Right atrium auricular region (tissue), 2 donors: Measurements from ENCODE around the gene FAM3A. TPM values are rescaled to one million over a fixed set of nuclear protein-coding genes. Genes with fewer than 3 reads are reported as not detected.

Experiments
- DNase-seq: peaks from one replicate; pipeline ENCODE4 v3.0.0-alpha.2; 2019; ENCODE audit warnings: low spot score
- H3K27ac ChIP-seq, 2 donors: fragments of 200-600 bp; sonication (generic); 1 replicate in 1 of 2; 2 replicates in 1 of 2; pipeline ENCODE4 v1.5.1; 2016 to 2019
- H3K27me3 ChIP-seq, 2 donors: fragments of 200-600 bp; sonication (generic); one replicate each; pipeline versions ENCODE4 v1.5.1 to v1.6.0; 2017 to 2019
- H3K36me3 ChIP-seq: fragments of 200-600 bp; sonication (generic); one replicate; pipeline ENCODE4 v1.5.1; 2016
- H3K4me1 ChIP-seq, 2 donors: fragments of 200-600 bp; sonication (generic); one replicate each; pipeline versions ENCODE4 v1.5.1 to v1.6.0; 2017 to 2019
- H3K4me3 ChIP-seq, 2 donors: fragments of 200-600 bp; sonication (generic); 1 replicate in 1 of 2; 2 replicates in 1 of 2; pipeline ENCODE4 v1.5.1; 2017 to 2019; ENCODE audit warnings: mild to moderate bottlenecking in 1 of 2, moderate library complexity in 1 of 2
- H3K9me3 ChIP-seq, 2 donors: fragments of 200-600 bp; sonication (generic); one replicate each; pipeline ENCODE4 v1.5.1; 2019
- CTCF ChIP-seq, 2 donors: fragments of 200-600 bp; sonication (generic); IDR thresholded peaks; one replicate each; pipeline ENCODE4 v1.5.1; 2019; ENCODE audit warnings: antibody characterized with exemption in 2 of 2
- total RNA-seq, 2 donors: library from RNA; depleted of rRNA; stranded (reverse); fragments of >200 nt; gene quantifications; one replicate each; pipeline ENCODE4 v1.1.0, GENCODE V29; 2016

FAM3A gene
- total RNA-seq, 2 donors from 2014 or later = 47.1 to 61.2 TPM

DNA sequence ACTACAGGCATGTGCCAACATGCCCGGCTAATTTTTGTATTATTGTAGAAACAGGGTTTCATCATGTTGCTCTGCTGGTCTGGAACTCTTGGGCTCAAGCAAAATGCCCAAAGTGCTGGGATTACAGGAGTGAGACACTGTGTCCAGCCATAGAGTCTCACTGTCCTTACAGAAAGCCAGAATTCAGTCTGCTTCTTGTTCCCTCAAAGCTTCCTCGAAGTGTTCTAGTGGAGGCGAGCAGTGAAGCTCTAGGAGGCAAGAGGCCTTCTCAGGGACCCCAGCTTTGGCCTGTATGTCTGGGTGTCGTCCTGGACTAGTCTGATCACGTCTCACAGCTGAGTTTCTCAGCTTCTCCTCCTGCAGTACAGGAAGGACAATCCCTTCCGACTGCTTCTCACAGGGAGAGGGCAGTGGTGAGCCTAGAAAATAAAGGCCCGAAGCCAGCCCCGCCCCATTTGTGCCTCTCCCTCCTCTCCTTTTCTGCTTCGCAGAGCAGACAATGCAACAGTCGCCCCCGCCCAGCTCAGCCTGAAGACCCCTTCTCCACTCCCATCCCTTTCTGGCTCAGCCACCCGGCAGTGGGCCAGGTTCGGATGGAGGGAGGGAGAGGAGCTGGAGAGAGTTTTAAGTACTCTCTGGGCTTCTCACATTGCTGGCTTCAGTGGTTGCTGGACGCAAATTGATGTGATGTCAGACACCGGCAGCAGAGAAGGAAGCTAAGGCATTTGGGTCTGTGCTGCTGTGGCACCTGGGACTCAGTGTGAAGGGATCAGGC is 11.1 kb upstream of the FAM3A start:
- H3K9me3 ChIP-seq = no peaks in the 10 kb centered on the region
- H3K4me1 ChIP-seq = peaks cover 0 to 10% of the 10 kb centered on the region in 2 donors
- peak overlapping the region; percentile 69 to 78 for H3K27ac ChIP-seq
- no peaks in the 10 kb centered on the region for H3K27me3 ChIP-seq
- peak; percentile 88 for DNase-seq
- peak; percentile 30 to 63 for TF ChIP-seq CTCF (IDR thresholded peaks at IDR 0.05)
- H3K36me3 ChIP-seq = no peaks in the 10 kb centered on the region
- peak overlapping the region in 1 of 2 donors; percentile 35 for H3K4me3 ChIP-seq

DNA sequence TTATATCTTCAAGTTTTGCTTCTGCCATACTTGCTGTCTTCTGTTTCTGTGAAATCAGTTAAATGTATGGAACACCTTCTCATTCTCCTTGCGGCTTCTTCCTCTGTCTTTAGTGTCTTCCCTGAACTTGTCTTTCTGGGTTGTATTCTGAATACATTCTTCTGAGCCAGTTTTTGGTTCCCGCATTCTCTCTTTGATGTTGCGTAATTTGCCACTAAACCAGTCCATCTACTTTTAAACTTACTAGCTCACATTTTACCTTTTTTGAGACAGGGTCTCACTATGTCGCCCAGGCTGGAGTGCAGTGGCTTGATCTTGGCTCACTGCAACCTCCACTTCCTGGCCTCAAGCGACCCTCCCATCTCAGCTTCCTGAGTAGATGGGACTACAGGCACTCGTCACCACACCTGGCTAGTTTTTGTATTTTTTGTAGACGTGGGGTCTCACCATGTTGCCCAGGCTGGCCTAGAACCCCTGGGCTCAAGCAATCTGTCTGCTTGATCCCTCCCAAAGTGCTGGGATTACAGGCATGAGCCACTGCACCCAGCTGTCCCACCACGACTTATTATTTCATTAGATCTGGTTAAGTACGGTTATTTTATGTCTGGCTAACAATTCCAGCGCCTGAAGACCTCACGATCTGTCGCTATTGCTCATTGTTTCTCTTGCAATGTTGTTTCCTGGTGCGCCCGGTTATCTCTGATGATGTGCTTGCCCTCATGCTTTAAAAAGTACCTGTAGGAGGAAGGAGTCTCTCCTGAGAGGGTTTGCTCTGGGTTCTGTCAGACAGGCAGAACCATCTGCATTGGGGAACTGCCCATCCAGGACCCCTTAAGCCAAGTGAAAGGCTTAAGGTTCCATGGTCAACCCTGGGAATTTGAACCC is 9.8 kb upstream of the FAM3A start:
- Histone ChIP-seq H3K27me3 (no peaks in the 10 kb centered on the region), H3K9me3 (no peaks in the 10 kb centered on the region), H3K4me3 (no peak overlapping the region), H3K4me1 (peaks cover 0 to 10% of the 10 kb centered on the region in 2 donors), H3K36me3 (no peaks in the 10 kb centered on the region), H3K27ac (no peak overlapping the region)
- no peak for DNase-seq
- no peak for TF ChIP-seq CTCF (IDR thresholded peaks at IDR 0.05)

- Histone ChIP-seq H3K9me3 (no peaks in the 10 kb centered on the region), H3K27me3 (no peaks in the 10 kb centered on the region), H3K4me1 (peaks cover 0 to 7% of the 10 kb centered on the region in 2 donors), H3K36me3 (no peaks in the 10 kb centered on the region), H3K27ac (no peak overlapping the region), H3K4me3 (no peak overlapping the region)
- DNase-seq = no peak
- TF ChIP-seq CTCF (IDR thresholded peaks at IDR 0.05) = no peak
Measured at GRCh38 chrX:154519389-154519788, 3.4 kb upstream of the FAM3A start.

DNA sequence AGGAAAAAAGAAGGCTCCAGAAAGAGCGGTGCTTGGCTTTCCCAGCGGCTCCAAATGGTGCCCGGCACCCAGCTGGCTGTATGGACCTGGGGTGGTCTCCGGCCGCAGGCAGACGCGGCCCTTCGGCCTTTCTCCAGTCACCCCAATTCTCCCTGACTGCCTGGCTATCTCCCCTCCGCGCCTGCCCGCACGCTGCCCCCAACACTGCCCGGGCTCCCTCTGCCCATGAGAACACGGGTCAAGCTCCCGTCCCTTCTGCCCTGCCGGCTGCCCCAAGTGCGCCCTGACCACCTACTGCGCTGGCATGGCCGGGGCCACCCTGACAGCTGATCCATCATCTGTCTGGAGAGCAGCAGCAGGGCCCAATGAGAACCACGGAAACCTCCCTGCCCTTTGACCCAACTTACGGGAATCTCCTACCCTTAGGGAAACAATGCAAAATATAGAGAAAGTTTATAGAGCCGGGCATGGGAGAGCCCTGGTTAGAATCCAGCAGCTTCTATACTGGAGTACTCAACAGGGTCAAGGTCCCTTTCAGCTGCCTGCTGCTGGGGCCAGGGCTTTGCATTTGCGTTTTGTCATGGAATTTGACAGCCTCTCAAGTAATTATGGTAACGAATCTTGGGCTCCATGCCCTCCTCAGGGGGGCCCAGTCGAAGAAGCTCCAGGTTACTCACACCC is 1.2 kb upstream of the FAM3A start:
- H3K36me3 ChIP-seq = no peaks in the 10 kb centered on the region
- peaks cover 0 to 7% of the 10 kb centered on the region in 2 donors for H3K4me1 ChIP-seq
- no peak for TF ChIP-seq CTCF (IDR thresholded peaks at IDR 0.05)
- no peaks in the 10 kb centered on the region for H3K27me3 ChIP-seq
- H3K27ac ChIP-seq = peak overlapping the region; percentile 90 to 94
- H3K9me3 ChIP-seq = no peaks in the 10 kb centered on the region
- H3K4me3 ChIP-seq = peak overlapping the region in 1 of 2 donors; percentile 66
- DNase-seq = no peak

DNA sequence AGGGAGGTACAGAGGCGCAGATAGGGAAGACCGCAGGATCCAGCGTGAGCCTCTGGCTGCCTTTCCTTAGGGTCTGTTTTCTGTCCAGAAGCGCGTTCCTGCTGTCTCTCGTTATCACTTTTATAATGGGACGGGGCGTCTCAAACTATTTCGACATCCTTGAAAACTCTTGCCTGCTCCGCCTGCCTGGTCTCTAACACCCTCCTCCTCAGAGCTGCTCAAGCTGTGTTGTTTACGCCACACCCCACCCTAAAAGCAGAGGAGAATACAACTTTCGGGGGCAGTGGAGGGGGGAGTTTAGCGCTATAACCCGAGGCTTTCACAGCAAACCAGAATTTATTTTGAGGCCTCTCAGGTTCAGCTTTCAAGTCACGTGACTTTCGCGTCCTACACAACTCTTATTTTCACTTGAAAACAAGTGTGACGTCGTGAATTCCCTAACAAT is 646 bp upstream of the FAM3A start:
- peak overlapping the region; percentile 22 to 66 for H3K4me3 ChIP-seq
- H3K27ac ChIP-seq = peak overlapping the region; percentile 90 to 94
- no peak for TF ChIP-seq CTCF (IDR thresholded peaks at IDR 0.05)
- H3K4me1 ChIP-seq = peaks cover 0 to 7% of the 10 kb centered on the region in 2 donors
- no peaks in the 10 kb centered on the region for H3K9me3 ChIP-seq
- H3K36me3 ChIP-seq = no peaks in the 10 kb centered on the region
- no peaks in the 10 kb centered on the region for H3K27me3 ChIP-seq
- no peak for DNase-seq
